Caco-2 (cell line): ENCODE measurements around the gene LHX6. TPM values are rescaled to one million over a fixed set of nuclear protein-coding genes. Genes with fewer than 3 reads are reported as not detected.
A peak's percentile ranks its signal among the peaks of the same experiment; 100 is the strongest.

Source experiments
- BruUV-seq: library from RNA; stranded (reverse); fragments of 400-500 nt; replicated peaks from 2 replicates; lab custom pipeline; 2021; lab: Mats Ljungman, UMichigan
- CTCF ChIA-PET: fragments of 300-600 bp; sonication (Branson Sonifier 250); formaldehyde crosslinking; loops from one replicate; lab custom pipeline; 2022; ENCODE audit warnings: antibody characterized with exemption; lab: Charles Lee
- POLR2A ChIA-PET: fragments of 300-600 bp; sonication (Branson Sonifier 250); formaldehyde crosslinking; loops from one replicate; lab custom pipeline; 2022; ENCODE audit warnings: antibody characterized with exemption; lab: Charles Lee
- DNase-seq, 2 experiments: peaks; one replicate each; pipeline versions ENCODE4 v3.0.0 to v3.0.0-alpha.2; 2020 to 2022
- H3K27me3 ChIP-seq: replicated peaks from 2 replicates; pipeline ENCODE4 v1.6.0; 2011; ENCODE audit warnings: low read length; ENCODE audit not compliant: control insufficient read depth, insufficient read depth
- H3K36me3 ChIP-seq: 2 replicates; pipeline ENCODE4 v1.5.1; 2011; ENCODE audit warnings: low read length; ENCODE audit not compliant: control insufficient read depth, insufficient read depth
- H3K4me1 ChIP-seq: fragments of 250-450 bp; sonication (Bioruptor Pico); 2 replicates; pipeline ENCODE4 v1.5.1; 2020; ENCODE audit warnings: mild to moderate bottlenecking
- H3K4me3 ChIP-seq: 2 replicates; pipeline ENCODE4 v1.5.1; 2011; ENCODE audit warnings: low read depth, mild to moderate bottlenecking, control low read depth, low read length
- H3K9me3 ChIP-seq: fragments of 250-450 bp; sonication (Bioruptor Pico); 2 replicates; pipeline ENCODE4 v1.5.1; 2020; ENCODE audit warnings: mild to moderate bottlenecking, moderate library complexity
- H3K27ac Mint-ChIP-seq: one replicate; pipeline ENCODE4 v1.8.0; 2022; ENCODE audit warnings: mixed read lengths; ENCODE audit not compliant: unreplicated experiment
- H3K27me3 Mint-ChIP-seq: one replicate; pipeline ENCODE4 v1.8.0; 2022; ENCODE audit warnings: mixed read lengths; ENCODE audit not compliant: insufficient read depth, unreplicated experiment
- H3K36me3 Mint-ChIP-seq: one replicate; pipeline ENCODE4 v1.8.0; 2022; ENCODE audit warnings: mild to moderate bottlenecking, mixed read lengths; ENCODE audit not compliant: insufficient read depth, unreplicated experiment
- H3K4me1 Mint-ChIP-seq: one replicate; pipeline ENCODE4 v1.8.0; 2022; ENCODE audit warnings: low read depth, mixed read lengths; ENCODE audit not compliant: unreplicated experiment
- H3K4me3 Mint-ChIP-seq: one replicate; pipeline ENCODE4 v1.8.0; 2022; ENCODE audit warnings: mild to moderate bottlenecking, moderate library complexity, mixed read lengths; ENCODE audit not compliant: unreplicated experiment
- H3K9me3 Mint-ChIP-seq: one replicate; pipeline ENCODE4 v1.8.0; 2022; ENCODE audit warnings: mixed read lengths; ENCODE audit not compliant: unreplicated experiment
- CTCF ChIP-seq, 2 experiments: fragments of 200-600 bp in 1 of 2; IDR thresholded peaks; 1 replicate in 1 of 2; 2 replicates in 1 of 2; pipeline versions ENCODE4 v1.5.1 to v1.8.0; 2011 to 2022; ENCODE audit warnings: antibody characterized with exemption in 1 of 2, control low read depth in 1 of 2, inconsistent platforms in 1 of 2, low read depth in 1 of 2, low read length in 1 of 2, mild to moderate bottlenecking in 1 of 2, moderate library complexity in 1 of 2; ENCODE audit not compliant: insufficient read depth in 1 of 2, severe bottlenecking in 1 of 2, unreplicated experiment in 1 of 2
- intact Hi-C: fragments of 100-400 bp; cut with micrococcal nuclease; formaldehyde crosslinking; loops from one replicate; pipeline ENCODE4 v1.10.0; 2022; ENCODE audit not compliant: unreplicated experiment
- total RNA-seq: library from RNA; stranded (reverse); gene quantifications from 2 replicates; pipeline ENCODE4 v1.2.3, GENCODE V29; 2022

Gene LHX6
- total RNA-seq, 1 experiment from 2014 or later: 6.1 TPM

GRCh38 chr9:122200960-122201595, 27.7 kb downstream of the LHX6 start:
- no peak for TF ChIP-seq CTCF (IDR thresholded peaks at IDR 0.05; ENCODE audit: insufficient read depth in 1 of 2, low read depth in 1 of 2, low read length in 1 of 2, severe bottlenecking in 1 of 2, unreplicated experiment in 1 of 2)
- CTCF ChIA-PET: no interaction called here
- H3K27me3 ChIP-seq: no peaks in the 10 kb centered on the region
- intact Hi-C loops: no loop called here
- no peaks in the 10 kb centered on the region; the same call in 1 of the 2 replicates for H3K36me3 ChIP-seq
- Mint-ChIP-seq H3K27ac (no peak overlapping the region), H3K4me1 (peaks cover 12% of the 10 kb centered on the region), H3K4me3 (no peak overlapping the region), H3K36me3 (no peaks in the 10 kb centered on the region), H3K9me3 (no peaks in the 10 kb centered on the region), H3K27me3 (no peaks in the 10 kb centered on the region)
- peaks cover 12% of the 10 kb centered on the region; the same call in 1 of the 2 replicates for H3K4me1 ChIP-seq
- no peak for DNase-seq
- BruUV-seq: no TSS peak
- POLR2A ChIA-PET: interaction anchor here (0.6 kb wide), 1 partner anchor 861 kb away, joined by 3 read pairs; no protein-coding TSS in a partner anchor
- H3K9me3 ChIP-seq: no peaks in the 10 kb centered on the region
- H3K4me3 ChIP-seq: no peak overlapping the region

GRCh38 chr9:122197882-122198281, 30.9 kb downstream of the LHX6 start:
- ChIA-PET POLR2A (no interaction called here), CTCF (no interaction called here)

GRCh38 chr9:122197426-122197825, 31.3 kb downstream of the LHX6 start:
- intact Hi-C loops: no loop called here
- peaks cover 12% of the 10 kb centered on the region; the same call in 1 of the 2 replicates for H3K4me1 ChIP-seq
- Mint-ChIP-seq H3K4me3 (no peak overlapping the region), H3K27ac (no peak overlapping the region), H3K4me1 (peaks cover 12% of the 10 kb centered on the region), H3K27me3 (no peaks in the 10 kb centered on the region), H3K9me3 (no peaks in the 10 kb centered on the region), H3K36me3 (no peaks in the 10 kb centered on the region)
- no TSS peak for BruUV-seq
- ChIA-PET POLR2A (no interaction called here), CTCF (no interaction called here)
- H3K9me3 ChIP-seq: no peaks in the 10 kb centered on the region
- H3K36me3 ChIP-seq: no peaks in the 10 kb centered on the region
- no peak overlapping the region for H3K4me3 ChIP-seq
- H3K27me3 ChIP-seq: no peaks in the 10 kb centered on the region
- no peak for TF ChIP-seq CTCF (IDR thresholded peaks at IDR 0.05; ENCODE audit: insufficient read depth in 1 of 2, low read depth in 1 of 2, low read length in 1 of 2, severe bottlenecking in 1 of 2, unreplicated experiment in 1 of 2)
- DNase-seq: peak in 1 of 2 experiments; percentile 26

More at GRCh38 chr9:122197882-122198281, 30.9 kb downstream of the LHX6 start:
- Histone ChIP-seq H3K4me3 (no peak overlapping the region), H3K27me3 (no peaks in the 10 kb centered on the region), H3K36me3 (no peaks in the 10 kb centered on the region), H3K4me1 (peaks cover 12% of the 10 kb centered on the region; the same call in 1 of the 2 replicates), H3K9me3 (no peaks in the 10 kb centered on the region)
- TF ChIP-seq CTCF (IDR thresholded peaks at IDR 0.05; ENCODE audit: insufficient read depth in 1 of 2, low read depth in 1 of 2, low read length in 1 of 2, severe bottlenecking in 1 of 2, unreplicated experiment in 1 of 2): no peak
- no peaks in the 10 kb centered on the region for H3K36me3 Mint-ChIP-seq
- no peak overlapping the region for H3K4me3 Mint-ChIP-seq
- DNase-seq: no peak
- intact Hi-C loops: no loop called here
- H3K27me3 Mint-ChIP-seq: no peaks in the 10 kb centered on the region
- peaks cover 12% of the 10 kb centered on the region for H3K4me1 Mint-ChIP-seq
- no TSS peak for BruUV-seq
- H3K27ac Mint-ChIP-seq: peak overlapping the region; percentile 15
- H3K9me3 Mint-ChIP-seq: no peaks in the 10 kb centered on the region
